DOHH2 (cell line): Measurements from ENCODE around the gene KLK4.

ENCODE experiments used
- H3F3A ChIP-seq: fragments of 200-600 bp; sonication (generic), shearing (Covaris generic); 2 replicates; pipeline ENCODE4 v1.6.0; 2016; ENCODE audit warnings: antibody characterized with exemption, mild to moderate bottlenecking; ENCODE audit not compliant: control insufficient read depth, insufficient read depth
- H3K27ac ChIP-seq: fragments of 200-600 bp; sonication (generic); 2 replicates; pipeline ENCODE4 v1.5.1; 2014; ENCODE audit warnings: low read depth, mild to moderate bottlenecking, low read length, moderate library complexity
- H3K27me3 ChIP-seq: fragments of 200-600 bp; sonication (generic); 2 replicates; pipeline ENCODE4 v1.6.1; 2014; ENCODE audit warnings: mild to moderate bottlenecking, low read length, mixed read lengths; ENCODE audit not compliant: control insufficient read depth
- H3K36me3 ChIP-seq: fragments of 200-600 bp; sonication (generic); 2 replicates; pipeline ENCODE4 v1.6.1; 2014; ENCODE audit warnings: mild to moderate bottlenecking, low read length, moderate library complexity, mixed read lengths; ENCODE audit not compliant: control insufficient read depth
- H3K4me1 ChIP-seq: fragments of 200-600 bp; sonication (generic); 2 replicates; pipeline ENCODE4 v1.6.1; 2014; ENCODE audit warnings: mild to moderate bottlenecking, low read length, mixed read lengths; ENCODE audit not compliant: control insufficient read depth
- H3K4me2 ChIP-seq: fragments of 200-600 bp; sonication (generic); 2 replicates; pipeline ENCODE4 v1.6.0; 2014; ENCODE audit warnings: mild to moderate bottlenecking, low read length, moderate library complexity
- H3K4me3 ChIP-seq: fragments of 200-600 bp; sonication (generic); 2 replicates; pipeline ENCODE4 v1.5.1; 2014; ENCODE audit warnings: mild to moderate bottlenecking, low read length, mixed read lengths
- H3K79me2 ChIP-seq: fragments of 200-600 bp; sonication (generic); 2 replicates; pipeline ENCODE4 v1.6.1; 2014; ENCODE audit warnings: mild to moderate bottlenecking, low read length, mixed read lengths; ENCODE audit not compliant: control insufficient read depth
- H3K9me2 ChIP-seq: fragments of 200-600 bp; sonication (generic); replicated peaks from 2 replicates; pipeline ENCODE4 v1.6.1; 2014; ENCODE audit warnings: mild to moderate bottlenecking, low read length, mixed read lengths; ENCODE audit not compliant: control insufficient read depth
- H3K9me3 ChIP-seq: fragments of 200-600 bp; sonication (generic); 2 replicates; pipeline ENCODE4 v1.6.1; 2014; ENCODE audit warnings: antibody characterized with exemption, low read length, mixed read lengths; ENCODE audit not compliant: control insufficient read depth, insufficient read depth
- H4K20me1 ChIP-seq: fragments of 200-600 bp; sonication (generic); 2 replicates; pipeline ENCODE4 v1.6.0; 2014; ENCODE audit warnings: low read depth, mild to moderate bottlenecking, antibody characterized with exemption, low read length, moderate library complexity; ENCODE audit not compliant: control insufficient read depth, insufficient read depth
- EZH2phosphoT487 ChIP-seq: fragments of 200-600 bp; sonication (generic); IDR thresholded peaks from 2 replicates; pipeline ENCODE4 v1.6.1; 2017; ENCODE audit warnings: borderline replicate concordance, mild to moderate bottlenecking, antibody characterized with exemption, low read length, moderate library complexity, mixed read lengths
- TF ChIP-seq, protein P1 (sequence below): fragments of 200-600 bp; sonication (generic); IDR thresholded peaks from one replicate; pipeline ENCODE4 v1.5.1; 2014; ENCODE audit warnings: antibody characterized with exemption, mild to moderate bottlenecking, low read depth, low read length; ENCODE audit not compliant: poor library complexity, severe bottlenecking

The KLK4 gene

DNA sequence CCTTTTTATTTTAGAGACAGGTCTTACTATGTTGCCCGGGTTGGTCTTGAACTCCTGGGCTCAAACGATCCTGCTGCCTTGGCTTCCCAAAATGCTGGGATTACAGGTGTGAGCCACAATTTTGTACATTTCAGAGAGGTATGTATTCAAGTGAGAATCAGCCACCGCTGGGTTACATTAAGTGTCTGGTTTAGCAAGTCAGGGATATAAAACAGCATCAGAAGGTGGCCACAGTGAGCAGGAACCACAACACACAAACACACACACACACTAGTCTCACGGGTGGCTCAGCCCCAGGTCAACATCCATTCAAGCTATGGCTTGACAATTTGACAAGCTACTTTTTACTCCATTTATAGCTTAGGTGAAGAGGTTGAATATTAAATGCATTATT lies 21.5 kb upstream of the KLK4 start:
- H3K9me2 ChIP-seq, result no peaks in the 10 kb centered on the region
- H3K4me2 ChIP-seq, result no peak overlapping the region
- TF ChIP-seq, protein P1, sequence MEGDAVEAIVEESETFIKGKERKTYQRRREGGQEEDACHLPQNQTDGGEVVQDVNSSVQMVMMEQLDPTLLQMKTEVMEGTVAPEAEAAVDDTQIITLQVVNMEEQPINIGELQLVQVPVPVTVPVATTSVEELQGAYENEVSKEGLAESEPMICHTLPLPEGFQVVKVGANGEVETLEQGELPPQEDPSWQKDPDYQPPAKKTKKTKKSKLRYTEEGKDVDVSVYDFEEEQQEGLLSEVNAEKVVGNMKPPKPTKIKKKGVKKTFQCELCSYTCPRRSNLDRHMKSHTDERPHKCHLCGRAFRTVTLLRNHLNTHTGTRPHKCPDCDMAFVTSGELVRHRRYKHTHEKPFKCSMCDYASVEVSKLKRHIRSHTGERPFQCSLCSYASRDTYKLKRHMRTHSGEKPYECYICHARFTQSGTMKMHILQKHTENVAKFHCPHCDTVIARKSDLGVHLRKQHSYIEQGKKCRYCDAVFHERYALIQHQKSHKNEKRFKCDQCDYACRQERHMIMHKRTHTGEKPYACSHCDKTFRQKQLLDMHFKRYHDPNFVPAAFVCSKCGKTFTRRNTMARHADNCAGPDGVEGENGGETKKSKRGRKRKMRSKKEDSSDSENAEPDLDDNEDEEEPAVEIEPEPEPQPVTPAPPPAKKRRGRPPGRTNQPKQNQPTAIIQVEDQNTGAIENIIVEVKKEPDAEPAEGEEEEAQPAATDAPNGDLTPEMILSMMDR, result no peak
- TF ChIP-seq EZH2phosphoT487, result no peak
- no peak overlapping the region for H3K27ac ChIP-seq
- no peaks in the 10 kb centered on the region for H3K9me3 ChIP-seq
- H3K4me1 ChIP-seq, result no peaks in the 10 kb centered on the region
- H3K27me3 ChIP-seq, result 0 out of 2 replicates have a peak, but pooled peaks cover 4% of the 10 kb centered on the region
- H4K20me1 ChIP-seq, result 0 out of 2 replicates have a peak, but pooled peaks cover 4% of the 10 kb centered on the region
- H3K79me2 ChIP-seq, result no peaks in the 10 kb centered on the region
- H3K4me3 ChIP-seq, result no peak overlapping the region
- no peaks in the 10 kb centered on the region for H3F3A ChIP-seq
- no peaks in the 10 kb centered on the region for H3K36me3 ChIP-seq

- Histone ChIP-seq H3K79me2 (no peaks in the 10 kb centered on the region), H3K27me3 (0 out of 2 replicates have a peak, but pooled peaks cover 4% of the 10 kb centered on the region), H3K9me2 (no peaks in the 10 kb centered on the region), H3K4me3 (no peak overlapping the region), H3K27ac (no peak overlapping the region), H3K4me1 (no peaks in the 10 kb centered on the region), H3K36me3 (no peaks in the 10 kb centered on the region), H3K9me3 (no peaks in the 10 kb centered on the region), H3F3A (no peaks in the 10 kb centered on the region), H4K20me1 (0 out of 2 replicates have a peak, but pooled peaks cover 4% of the 10 kb centered on the region), H3K4me2 (no peak overlapping the region)
- TF ChIP-seq, protein P1, result no peak
- TF ChIP-seq EZH2phosphoT487, result no peak
Measured at GRCh38 chr19:50932018-50932689, 21.0 kb upstream of the KLK4 start.

GRCh38 chr19:50931023-50931422 lies 19.8 kb upstream of the KLK4 start:
- no peak overlapping the region for H3K27ac ChIP-seq
- no peaks in the 10 kb centered on the region for H3K36me3 ChIP-seq
- no peak overlapping the region for H3K4me3 ChIP-seq
- H3F3A ChIP-seq, result no peaks in the 10 kb centered on the region
- no peak for TF ChIP-seq EZH2phosphoT487
- TF ChIP-seq, protein P1, result no peak
- H3K79me2 ChIP-seq, result no peaks in the 10 kb centered on the region
- H3K9me2 ChIP-seq, result no peaks in the 10 kb centered on the region
- 0 out of 2 replicates have a peak, but pooled peaks cover 4% of the 10 kb centered on the region for H3K27me3 ChIP-seq
- H3K4me2 ChIP-seq, result no peak overlapping the region
- 0 out of 2 replicates have a peak, but pooled peaks cover 4% of the 10 kb centered on the region for H4K20me1 ChIP-seq
- no peaks in the 10 kb centered on the region for H3K9me3 ChIP-seq
- H3K4me1 ChIP-seq, result no peaks in the 10 kb centered on the region
